ENCODE results near the gene NCKAP1. TPM values are rescaled to one million over a fixed set of nuclear protein-coding genes. Genes with fewer than 3 reads are reported as not detected.

NCKAP1 gene
- total RNA-seq, 1 experiment from 2014 or later, result 115 TPM

DNA sequence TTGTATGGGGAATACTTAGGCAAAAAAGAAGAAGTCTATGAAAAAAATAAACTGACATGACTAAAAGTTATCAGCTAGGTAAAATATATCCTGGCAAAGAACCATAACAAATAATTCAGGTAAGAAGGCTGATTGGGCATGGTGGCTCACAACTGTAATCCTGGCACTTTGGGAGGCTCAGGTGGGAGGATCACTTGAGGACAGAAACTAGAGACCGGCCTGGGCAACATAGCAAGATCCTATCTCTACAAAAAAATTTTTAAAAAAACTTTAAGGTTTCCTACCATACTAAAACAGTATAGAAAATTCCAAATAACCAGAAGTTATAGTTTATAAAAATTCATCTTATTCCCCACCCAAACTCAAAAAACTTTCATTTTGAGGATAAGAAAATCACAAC is 10.8 kb downstream of the NCKAP1 start (continued):
- TF ChIP-seq ELF1 (IDR thresholded peaks at IDR 0.05; ENCODE audit: borderline replicate concordance, low read depth) (no peak), CEBPB (IDR thresholded peaks at IDR 0.05; ENCODE audit: low read depth) (no peak), EGR1 (IDR thresholded peaks at IDR 0.05; ENCODE audit: low read depth) (no peak), YY1 (IDR thresholded peaks at IDR 0.05; ENCODE audit: extremely low read depth, insufficient replicate concordance, low read depth, low read length) (no peak)
- TF ChIP-seq, protein P1, sequence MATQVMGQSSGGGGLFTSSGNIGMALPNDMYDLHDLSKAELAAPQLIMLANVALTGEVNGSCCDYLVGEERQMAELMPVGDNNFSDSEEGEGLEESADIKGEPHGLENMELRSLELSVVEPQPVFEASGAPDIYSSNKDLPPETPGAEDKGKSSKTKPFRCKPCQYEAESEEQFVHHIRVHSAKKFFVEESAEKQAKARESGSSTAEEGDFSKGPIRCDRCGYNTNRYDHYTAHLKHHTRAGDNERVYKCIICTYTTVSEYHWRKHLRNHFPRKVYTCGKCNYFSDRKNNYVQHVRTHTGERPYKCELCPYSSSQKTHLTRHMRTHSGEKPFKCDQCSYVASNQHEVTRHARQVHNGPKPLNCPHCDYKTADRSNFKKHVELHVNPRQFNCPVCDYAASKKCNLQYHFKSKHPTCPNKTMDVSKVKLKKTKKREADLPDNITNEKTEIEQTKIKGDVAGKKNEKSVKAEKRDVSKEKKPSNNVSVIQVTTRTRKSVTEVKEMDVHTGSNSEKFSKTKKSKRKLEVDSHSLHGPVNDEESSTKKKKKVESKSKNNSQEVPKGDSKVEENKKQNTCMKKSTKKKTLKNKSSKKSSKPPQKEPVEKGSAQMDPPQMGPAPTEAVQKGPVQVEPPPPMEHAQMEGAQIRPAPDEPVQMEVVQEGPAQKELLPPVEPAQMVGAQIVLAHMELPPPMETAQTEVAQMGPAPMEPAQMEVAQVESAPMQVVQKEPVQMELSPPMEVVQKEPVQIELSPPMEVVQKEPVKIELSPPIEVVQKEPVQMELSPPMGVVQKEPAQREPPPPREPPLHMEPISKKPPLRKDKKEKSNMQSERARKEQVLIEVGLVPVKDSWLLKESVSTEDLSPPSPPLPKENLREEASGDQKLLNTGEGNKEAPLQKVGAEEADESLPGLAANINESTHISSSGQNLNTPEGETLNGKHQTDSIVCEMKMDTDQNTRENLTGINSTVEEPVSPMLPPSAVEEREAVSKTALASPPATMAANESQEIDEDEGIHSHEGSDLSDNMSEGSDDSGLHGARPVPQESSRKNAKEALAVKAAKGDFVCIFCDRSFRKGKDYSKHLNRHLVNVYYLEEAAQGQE (IDR thresholded peaks at IDR 0.05; ENCODE audit: low read depth), result no peak

DNA sequence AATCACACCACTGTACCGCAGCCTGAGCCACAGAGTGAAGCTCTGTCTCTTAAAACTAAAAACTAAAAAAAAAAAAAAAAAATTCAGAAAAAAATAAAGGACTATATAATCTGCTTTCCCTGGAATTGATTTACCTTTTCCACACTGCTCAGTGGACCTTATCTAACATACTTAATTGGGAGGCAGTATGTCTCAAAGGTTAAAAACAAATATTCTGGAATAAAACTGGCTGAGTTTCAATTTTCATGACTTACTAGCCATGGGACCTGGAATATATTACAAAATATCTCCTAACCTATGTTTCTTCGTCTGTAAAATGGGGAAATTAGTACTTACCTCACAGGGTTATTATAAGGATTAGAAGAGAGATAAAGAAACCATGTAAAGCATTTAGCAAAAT is 11.8 kb downstream of the NCKAP1 start:
- no peak overlapping the region for H3K4me3 ChIP-seq (replicated peaks in 1 of 2; ENCODE audit: low read depth in 1 of 2, low read length in 2 of 2)
- CTCF ChIA-PET, result interaction anchor here (1.2 kb wide), 1 partner anchor 46 kb away, joined by 4 read pairs; no protein-coding TSS in a partner anchor
- H3K4me1 ChIP-seq (ENCODE audit: control insufficient read depth in 1 of 2, insufficient read depth in 2 of 2, low read length in 2 of 2), result no peaks in the 10 kb centered on the region
- H3K9ac ChIP-seq (ENCODE audit: low read length), result no peak overlapping the region
- H4K20me1 ChIP-seq (ENCODE audit: insufficient read depth), result peaks cover 34% of the 10 kb centered on the region; the same call in 1 of the 2 replicates
- H3K36me3 ChIP-seq (ENCODE audit: control insufficient read depth in 1 of 2, insufficient read depth in 2 of 2, low read length in 2 of 2), result no peaks in the 10 kb centered on the region; a peak in 3 of 4 replicates
- H3K4me2 ChIP-seq (ENCODE audit: low read length), result no peak overlapping the region
- RAD21 ChIA-PET (ENCODE audit: low non-redundant PET in 1 of 2, low total read pairs in 2 of 2, uncharacterized antibody in 2 of 2, unreplicated experiment in 2 of 2), result interaction anchor here in 1 of 2 experiments (0.6 kb wide), 1 partner anchor 83 kb away, joined by 3 read pairs; no protein-coding TSS in a partner anchor
- H3K27ac ChIP-seq (ENCODE audit: low read depth, low read length), result no peak overlapping the region
- H3K9me2 ChIP-seq (ENCODE audit: insufficient read depth), result no peaks in the 10 kb centered on the region
- H3K27me3 ChIP-seq (ENCODE audit: insufficient read depth, low read length), result no peaks in the 10 kb centered on the region
- H3K9me3 ChIP-seq (ENCODE audit: control insufficient read depth in 1 of 2, insufficient read depth in 1 of 2, low read depth in 1 of 2, low read length in 2 of 2), result no peaks in the 10 kb centered on the region
- no peak for TF ChIP-seq FOSL1 (IDR thresholded peaks at IDR 0.05; ENCODE audit: low read depth)
- TF ChIP-seq EGR1 (IDR thresholded peaks at IDR 0.05; ENCODE audit: low read depth), result no peak
- no peak for TF ChIP-seq CBX3 (IDR thresholded peaks at IDR 0.05; ENCODE audit: low read depth)
- TF ChIP-seq, protein P1 (IDR thresholded peaks at IDR 0.05; ENCODE audit: low read depth), result no peak
- TF ChIP-seq RAD21 (IDR thresholded peaks at IDR 0.05; ENCODE audit: low read depth), result no peak
- TF ChIP-seq ZFX (IDR thresholded peaks at IDR 0.05), result no peak
- TF ChIP-seq TCF7L2 (IDR thresholded peaks at IDR 0.05; ENCODE audit: borderline replicate concordance, extremely low read depth, insufficient read depth, insufficient read length), result no peak
- no peak for TF ChIP-seq CEBPB (IDR thresholded peaks at IDR 0.05; ENCODE audit: low read depth)
- no TSS peak for BruUV-seq (replicated peaks)
- ATAC-seq (no peak), DNase-seq (ENCODE audit: low read depth, low spot score) (no peak)
- intact Hi-C loops (cut with micrococcal nuclease), result no loop called here
- peaks cover 100% of the 10 kb centered on the region for H3K79me2 ChIP-seq (ENCODE audit: insufficient read depth, low read length)
- POLR2A ChIA-PET, result interaction anchor here (1.0 kb wide), 1 partner anchor 9 kb away, joined by 3 read pairs; no protein-coding TSS in a partner anchor
- H2AFZ ChIP-seq (ENCODE audit: low read depth, low read length, poor library complexity, severe bottlenecking), result no peak overlapping the region
